ENCODE data around the gene TRIM49.
"Not testable (repeated sequence)": the region's sequence is repeated elsewhere in the genome, so short reads cannot be mapped to it uniquely, and the experiment has no call there.

Gene TRIM49

GRCh38 chr11:89808475-89808874 is at the start of gene TRIM49:
Gene TRIM49, minus strand, starts transcription at chr11:89808575. Its CDS starts 4,106 bp downstream, at chr11:89804469.
- DNase-seq (ENCODE audit: low read depth) = not testable (repeated sequence)

GRCh38 chr11:89826694-89827093 is 18.3 kb upstream of the TRIM49 start:
- DNase-seq (ENCODE audit: low read depth) = not testable (repeated sequence)

- DNase-seq (ENCODE audit: low read depth) = not testable (repeated sequence)
These were observed 11.6 kb upstream of the TRIM49 start for GRCh38 chr11:89820008-89820407.

- not testable (repeated sequence) for DNase-seq (ENCODE audit: low read depth)
These were observed 5.2 kb upstream of the TRIM49 start for GRCh38 chr11:89813535-89813934.

GRCh38 chr11:89787506-89788063 is 20.8 kb downstream of the TRIM49 start:
- DNase-seq (ENCODE audit: low read depth) = not testable (repeated sequence)

GRCh38 chr11:89785726-89786125 is 22.6 kb downstream of the TRIM49 start:
- not testable (repeated sequence) for DNase-seq (ENCODE audit: low read depth)

- not testable (repeated sequence) for DNase-seq (ENCODE audit: low read depth)
These were observed 57.6 kb downstream of the TRIM49 start for GRCh38 chr11:89750822-89751221.
